Loucy (cell line): ENCODE measurements around the gene XRCC4.

Experiments
- EZH2phosphoT487 ChIP-seq: fragments of 200-600 bp; IDR thresholded peaks from 2 replicates; pipeline ENCODE4 v1.6.1; 2018; ENCODE audit warnings: antibody characterized with exemption, mild to moderate bottlenecking, moderate library complexity, borderline replicate concordance
- TF ChIP-seq, protein P1 (sequence below): fragments of 200-600 bp; sonication (generic); conservative IDR thresholded peaks from 2 replicates; pipeline ENCODE4 v1.5.1; 2014; ENCODE audit warnings: mild to moderate bottlenecking, antibody characterized with exemption, low read length

DNA sequence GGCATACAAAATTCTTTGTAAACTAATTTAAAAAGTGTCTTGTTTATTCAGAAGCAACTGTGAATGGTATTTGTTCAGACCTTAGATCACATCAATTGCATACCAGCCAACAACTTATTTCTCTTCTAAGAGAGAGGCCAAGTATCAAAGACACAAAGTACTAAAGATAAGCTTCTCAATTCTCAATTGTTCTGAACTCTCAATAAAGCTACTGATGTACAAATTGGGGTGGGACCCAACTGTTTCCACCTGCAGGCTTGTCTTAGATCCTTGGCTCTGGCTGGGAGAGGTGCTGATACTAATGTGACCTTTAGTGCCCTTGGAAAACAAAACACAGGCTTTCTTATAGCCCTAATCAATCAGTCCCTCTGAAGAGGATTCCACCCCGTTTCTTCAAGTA is 22.1 kb downstream of the XRCC4 start:
- TF ChIP-seq, protein P1, sequence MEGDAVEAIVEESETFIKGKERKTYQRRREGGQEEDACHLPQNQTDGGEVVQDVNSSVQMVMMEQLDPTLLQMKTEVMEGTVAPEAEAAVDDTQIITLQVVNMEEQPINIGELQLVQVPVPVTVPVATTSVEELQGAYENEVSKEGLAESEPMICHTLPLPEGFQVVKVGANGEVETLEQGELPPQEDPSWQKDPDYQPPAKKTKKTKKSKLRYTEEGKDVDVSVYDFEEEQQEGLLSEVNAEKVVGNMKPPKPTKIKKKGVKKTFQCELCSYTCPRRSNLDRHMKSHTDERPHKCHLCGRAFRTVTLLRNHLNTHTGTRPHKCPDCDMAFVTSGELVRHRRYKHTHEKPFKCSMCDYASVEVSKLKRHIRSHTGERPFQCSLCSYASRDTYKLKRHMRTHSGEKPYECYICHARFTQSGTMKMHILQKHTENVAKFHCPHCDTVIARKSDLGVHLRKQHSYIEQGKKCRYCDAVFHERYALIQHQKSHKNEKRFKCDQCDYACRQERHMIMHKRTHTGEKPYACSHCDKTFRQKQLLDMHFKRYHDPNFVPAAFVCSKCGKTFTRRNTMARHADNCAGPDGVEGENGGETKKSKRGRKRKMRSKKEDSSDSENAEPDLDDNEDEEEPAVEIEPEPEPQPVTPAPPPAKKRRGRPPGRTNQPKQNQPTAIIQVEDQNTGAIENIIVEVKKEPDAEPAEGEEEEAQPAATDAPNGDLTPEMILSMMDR: no peak
- no peak for TF ChIP-seq EZH2phosphoT487
